ENCODE measurements around the gene MAP2K2.
A peak's percentile ranks its signal among the peaks of the same experiment; 100 is the strongest.
"Not testable (repeated sequence)": the region's sequence is repeated elsewhere in the genome, so short reads cannot be mapped to it uniquely, and the experiment has no call there.

MAP2K2 gene

DNA sequence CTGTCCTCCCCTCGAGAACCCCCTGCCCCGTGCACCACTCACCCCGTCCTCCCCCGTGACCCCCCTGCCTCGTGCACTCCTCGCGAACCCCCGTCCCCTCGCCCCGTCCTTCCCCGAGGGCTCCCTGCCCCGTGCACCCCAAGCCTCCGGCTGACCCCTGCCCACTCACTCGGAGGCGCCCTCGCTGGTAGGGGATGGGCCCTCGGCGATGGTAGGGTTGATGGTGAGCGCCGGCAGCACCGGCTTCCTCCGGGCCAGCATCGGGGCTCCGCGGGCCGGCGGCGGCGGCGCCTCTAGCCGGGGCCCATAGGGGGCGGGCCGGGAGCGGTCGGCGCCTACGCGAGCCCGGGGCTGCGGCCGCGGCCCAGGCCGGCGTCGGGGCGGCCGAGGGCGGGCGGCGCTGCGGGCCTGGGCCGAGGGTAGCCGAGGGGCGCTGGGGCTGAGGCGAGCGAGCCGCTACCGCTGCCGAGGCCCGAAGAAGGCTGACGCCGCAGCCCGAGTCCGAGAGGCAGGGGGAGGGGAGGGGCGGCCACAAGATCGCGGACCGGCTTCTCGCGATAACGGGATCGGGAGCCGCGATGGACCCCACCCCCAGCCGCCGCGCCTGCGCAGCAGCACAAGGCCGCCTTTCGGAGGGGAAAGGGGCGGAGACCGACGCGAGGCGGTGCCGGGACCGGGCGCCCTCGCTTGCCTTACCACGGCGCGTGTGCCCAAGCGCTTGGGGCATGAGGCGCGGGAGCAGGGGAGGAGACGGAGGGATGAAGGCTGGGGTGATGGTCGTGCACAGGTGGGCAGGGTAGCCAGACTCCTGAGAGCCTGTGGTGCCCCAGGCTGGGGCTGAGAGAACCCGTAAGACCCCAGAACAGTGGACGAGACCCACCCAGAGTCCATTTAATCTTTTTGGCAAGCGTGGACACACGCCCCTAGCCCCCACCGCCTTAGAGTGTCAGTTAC, at the start of gene MAP2K2:
MAP2K2 (minus strand) TSS at position 508 of the 954 bp plus-strand sequence; CDS start at position 261, 247 bp downstream.
- Histone ChIP-seq H3K9ac (ENCODE audit: low read length in 5 of 5) (peak within 1 kb of the TSS; percentile 93 to 98 (median 93)), H3K36me3 (ENCODE audit: control insufficient read depth in 5 of 5, insufficient read depth in 5 of 5, low read length in 5 of 5) (peaks cover 0 to 8% (median 5%) of the 10 kb centered on the region in 5 donors), H3K27me3 (ENCODE audit: control insufficient read depth in 5 of 5, insufficient read depth in 4 of 5, low read length in 5 of 5) (no peaks in the 10 kb centered on the region), H3K9me3 (ENCODE audit: control insufficient read depth in 5 of 5, low read length in 5 of 5) (no peaks in the 10 kb centered on the region), H3K27ac (ENCODE audit: low read depth, low read length) (peak within 1 kb of the TSS; percentile 57), H3K4me1 (ENCODE audit: control insufficient read depth in 5 of 5, insufficient read depth in 5 of 5, low read length in 5 of 5) (peaks cover 8 to 32% (median 27%) of the 10 kb centered on the region in 5 donors), H3K4me3 (ENCODE audit: low read depth in 1 of 5, low read length in 5 of 5) (peak within 1 kb of the TSS; percentile 71 to 82 (median 71))

- peaks cover 0 to 24% (median 18%) of the 10 kb centered on the region in 5 donors for H3K36me3 ChIP-seq (ENCODE audit: control insufficient read depth in 5 of 5, insufficient read depth in 5 of 5, low read length in 5 of 5)
- H3K9me3 ChIP-seq (ENCODE audit: control insufficient read depth in 5 of 5, low read length in 5 of 5) = no peaks in the 10 kb centered on the region
- no peak overlapping the region for H3K27ac ChIP-seq (ENCODE audit: low read depth, low read length)
- H3K9ac ChIP-seq (ENCODE audit: low read length in 5 of 5) = no peak overlapping the region
- H3K4me3 ChIP-seq (ENCODE audit: low read depth in 1 of 5, low read length in 5 of 5) = no peak overlapping the region
- H3K4me1 ChIP-seq (ENCODE audit: control insufficient read depth in 5 of 5, insufficient read depth in 5 of 5, low read length in 5 of 5) = peaks cover 0 to 7% (median 5%) of the 10 kb centered on the region in 5 donors
- H3K27me3 ChIP-seq (ENCODE audit: control insufficient read depth in 5 of 5, insufficient read depth in 4 of 5, low read length in 5 of 5) = peaks cover 3 to 17% (median 11%) of the 10 kb centered on the region in 5 donors
These were observed 49.0 kb upstream of the MAP2K2 start for GRCh38 chr19:4172861-4173473.

- no peak overlapping the region for H3K9ac ChIP-seq (ENCODE audit: low read length in 5 of 5)
- no peaks in the 10 kb centered on the region for H3K9me3 ChIP-seq (ENCODE audit: control insufficient read depth in 5 of 5, low read length in 5 of 5)
- H3K4me3 ChIP-seq (ENCODE audit: low read depth in 1 of 5, low read length in 5 of 5) = no peak overlapping the region
- H3K36me3 ChIP-seq (ENCODE audit: control insufficient read depth in 5 of 5, insufficient read depth in 5 of 5, low read length in 5 of 5) = peaks cover 0 to 19% (median 14%) of the 10 kb centered on the region in 5 donors
- H3K27me3 ChIP-seq (ENCODE audit: control insufficient read depth in 5 of 5, insufficient read depth in 4 of 5, low read length in 5 of 5) = peaks cover 3 to 18% (median 12%) of the 10 kb centered on the region in 5 donors
- H3K4me1 ChIP-seq (ENCODE audit: control insufficient read depth in 5 of 5, insufficient read depth in 5 of 5, low read length in 5 of 5) = peaks cover 0 to 7% (median 5%) of the 10 kb centered on the region in 5 donors
- no peak overlapping the region for H3K27ac ChIP-seq (ENCODE audit: low read depth, low read length)
These were observed 47.8 kb upstream of the MAP2K2 start for GRCh38 chr19:4171676-4172075.

DNA sequence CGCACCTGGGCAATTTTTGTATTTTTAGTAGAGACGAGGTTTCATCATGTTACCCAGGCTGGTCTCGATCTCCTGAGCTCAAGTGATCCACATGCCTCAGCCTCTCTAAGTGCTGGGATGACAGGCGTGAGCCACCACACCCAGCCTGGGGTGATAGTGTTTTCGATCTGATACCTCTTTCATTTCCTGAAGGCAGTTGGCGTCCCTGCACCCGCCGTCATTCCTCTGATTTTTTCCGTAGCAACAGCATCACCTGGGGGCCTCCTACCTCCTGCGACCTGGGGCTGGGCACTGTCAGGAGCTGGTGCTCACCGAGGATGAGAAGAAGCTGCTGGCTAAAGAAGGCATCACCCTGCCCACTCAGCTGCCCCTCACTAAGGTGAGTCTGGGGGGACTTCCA, 40.3 kb upstream of the MAP2K2 start:
- Histone ChIP-seq H3K9me3 (ENCODE audit: control insufficient read depth in 5 of 5, low read length in 5 of 5) (no peaks in the 10 kb centered on the region), H3K27ac (ENCODE audit: low read depth, low read length) (no peak overlapping the region), H3K36me3 (ENCODE audit: control insufficient read depth in 5 of 5, insufficient read depth in 5 of 5, low read length in 5 of 5) (no peaks in the 10 kb centered on the region), H3K27me3 (ENCODE audit: control insufficient read depth in 5 of 5, insufficient read depth in 4 of 5, low read length in 5 of 5) (peaks cover 0 to 13% (median 5%) of the 10 kb centered on the region in 5 donors), H3K4me1 (ENCODE audit: control insufficient read depth in 5 of 5, insufficient read depth in 5 of 5, low read length in 5 of 5) (no peaks in the 10 kb centered on the region), H3K4me3 (ENCODE audit: low read depth in 1 of 5, low read length in 5 of 5) (no peak overlapping the region), H3K9ac (ENCODE audit: low read length in 5 of 5) (no peak overlapping the region)

GRCh38 chr19:4161415-4162077, 37.6 kb upstream of the MAP2K2 start:
- no peak overlapping the region for H3K4me3 ChIP-seq (ENCODE audit: low read depth in 1 of 5, low read length in 5 of 5)
- H3K36me3 ChIP-seq (ENCODE audit: control insufficient read depth in 5 of 5, insufficient read depth in 5 of 5, low read length in 5 of 5) = no peaks in the 10 kb centered on the region
- H3K9me3 ChIP-seq (ENCODE audit: control insufficient read depth in 5 of 5, low read length in 5 of 5) = no peaks in the 10 kb centered on the region
- no peaks in the 10 kb centered on the region for H3K4me1 ChIP-seq (ENCODE audit: control insufficient read depth in 5 of 5, insufficient read depth in 5 of 5, low read length in 5 of 5)
- H3K9ac ChIP-seq (ENCODE audit: low read length in 5 of 5) = no peak overlapping the region
- H3K27ac ChIP-seq (ENCODE audit: low read depth, low read length) = no peak overlapping the region
- peaks cover 0 to 13% (median 8%) of the 10 kb centered on the region in 5 donors for H3K27me3 ChIP-seq (ENCODE audit: control insufficient read depth in 5 of 5, insufficient read depth in 4 of 5, low read length in 5 of 5)

DNA sequence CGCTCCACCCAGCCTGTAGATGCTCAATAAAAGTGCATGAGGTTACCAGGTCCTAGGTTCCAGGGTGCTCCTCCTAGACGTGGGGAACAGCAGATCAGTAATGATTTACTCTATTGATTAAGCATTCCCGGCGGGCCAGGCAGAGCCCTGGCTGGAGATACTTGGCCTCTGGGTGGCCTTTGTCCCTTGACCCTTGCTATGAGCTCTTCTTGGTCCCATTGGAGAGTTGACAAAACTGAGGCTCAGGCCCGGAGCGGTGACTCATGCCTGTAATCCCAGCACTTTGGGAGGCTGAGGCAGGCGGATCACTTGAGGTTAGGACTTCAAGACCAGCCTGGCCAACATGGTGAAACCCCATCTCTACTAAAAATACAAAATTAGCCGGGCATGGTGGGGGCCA, 34.0 kb upstream of the MAP2K2 start:
- peaks cover 1 to 18% (median 8%) of the 10 kb centered on the region in 5 donors for H3K27me3 ChIP-seq (ENCODE audit: control insufficient read depth in 5 of 5, insufficient read depth in 4 of 5, low read length in 5 of 5)
- not testable (repeated sequence) for H3K36me3 ChIP-seq (ENCODE audit: control insufficient read depth in 5 of 5, insufficient read depth in 5 of 5, low read length in 5 of 5)

GRCh38 chr19:4157164-4157563, 33.2 kb upstream of the MAP2K2 start:
- H3K4me3 ChIP-seq (ENCODE audit: low read depth in 1 of 5, low read length in 5 of 5) = no peak overlapping the region
- peaks cover 5 to 18% (median 12%) of the 10 kb centered on the region in 5 donors for H3K27me3 ChIP-seq (ENCODE audit: control insufficient read depth in 5 of 5, insufficient read depth in 4 of 5, low read length in 5 of 5)
- no peak overlapping the region for H3K27ac ChIP-seq (ENCODE audit: low read depth, low read length)
- no peaks in the 10 kb centered on the region for H3K36me3 ChIP-seq (ENCODE audit: control insufficient read depth in 5 of 5, insufficient read depth in 5 of 5, low read length in 5 of 5)
- no peaks in the 10 kb centered on the region for H3K4me1 ChIP-seq (ENCODE audit: control insufficient read depth in 5 of 5, insufficient read depth in 5 of 5, low read length in 5 of 5)
- H3K9ac ChIP-seq (ENCODE audit: low read length in 5 of 5) = no peak overlapping the region
- no peaks in the 10 kb centered on the region for H3K9me3 ChIP-seq (ENCODE audit: control insufficient read depth in 5 of 5, low read length in 5 of 5)

More for the DNA sequence above, 34.0 kb upstream of the MAP2K2 start:
- H3K4me3 ChIP-seq (ENCODE audit: low read depth in 1 of 5, low read length in 5 of 5); H3K9ac ChIP-seq (ENCODE audit: low read length in 5 of 5); H3K4me1 ChIP-seq (ENCODE audit: control insufficient read depth in 5 of 5, insufficient read depth in 5 of 5, low read length in 5 of 5); H3K27ac ChIP-seq (ENCODE audit: low read depth, low read length); H3K9me3 ChIP-seq (ENCODE audit: control insufficient read depth in 5 of 5, low read length in 5 of 5): not testable (repeated sequence)

DNA sequence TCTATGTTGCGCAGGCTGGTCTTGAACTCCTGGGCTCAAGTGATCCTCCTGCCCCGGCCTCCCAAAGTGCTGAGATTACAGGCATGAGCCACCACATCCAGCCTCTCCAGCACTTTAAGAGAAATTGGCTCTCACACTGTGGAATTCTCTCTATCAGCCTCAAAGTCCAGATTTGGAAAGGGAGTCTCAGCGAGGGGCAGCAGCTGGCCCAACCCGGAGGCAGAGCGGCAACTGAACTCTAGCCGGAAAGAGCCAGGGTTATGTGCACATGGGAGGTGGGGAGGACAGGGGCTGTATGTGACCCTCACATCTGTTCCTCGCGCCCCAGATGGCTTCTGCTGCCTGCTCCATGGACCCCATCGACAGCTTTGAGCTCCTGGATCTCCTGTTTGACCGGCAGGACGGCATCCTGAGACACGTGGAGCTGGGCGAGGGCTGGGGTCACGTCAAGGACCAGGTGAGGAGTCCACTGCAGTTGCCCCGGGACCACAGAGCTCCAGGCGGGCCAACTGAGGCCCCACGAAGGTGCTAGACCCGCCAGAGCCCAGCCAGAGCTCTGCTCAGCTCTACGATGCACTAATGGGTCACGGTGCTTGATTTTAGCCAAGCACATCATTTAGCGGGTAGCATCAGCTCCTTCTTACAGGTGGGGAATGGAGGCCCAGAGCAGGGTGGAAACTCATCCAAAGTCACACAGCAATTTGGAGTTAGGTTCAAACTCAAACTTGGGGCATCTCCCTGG, 30.8 kb upstream of the MAP2K2 start:
- Histone ChIP-seq H3K27ac (ENCODE audit: low read depth, low read length) (no peak overlapping the region), H3K27me3 (ENCODE audit: control insufficient read depth in 5 of 5, insufficient read depth in 4 of 5, low read length in 5 of 5) (peaks cover 9 to 20% (median 16%) of the 10 kb centered on the region in 5 donors), H3K4me1 (ENCODE audit: control insufficient read depth in 5 of 5, insufficient read depth in 5 of 5, low read length in 5 of 5) (no peaks in the 10 kb centered on the region), H3K36me3 (ENCODE audit: control insufficient read depth in 5 of 5, insufficient read depth in 5 of 5, low read length in 5 of 5) (no peaks in the 10 kb centered on the region), H3K9ac (ENCODE audit: low read length in 5 of 5) (no peak overlapping the region), H3K4me3 (ENCODE audit: low read depth in 1 of 5, low read length in 5 of 5) (no peak overlapping the region), H3K9me3 (ENCODE audit: control insufficient read depth in 5 of 5, low read length in 5 of 5) (no peaks in the 10 kb centered on the region)

DNA sequence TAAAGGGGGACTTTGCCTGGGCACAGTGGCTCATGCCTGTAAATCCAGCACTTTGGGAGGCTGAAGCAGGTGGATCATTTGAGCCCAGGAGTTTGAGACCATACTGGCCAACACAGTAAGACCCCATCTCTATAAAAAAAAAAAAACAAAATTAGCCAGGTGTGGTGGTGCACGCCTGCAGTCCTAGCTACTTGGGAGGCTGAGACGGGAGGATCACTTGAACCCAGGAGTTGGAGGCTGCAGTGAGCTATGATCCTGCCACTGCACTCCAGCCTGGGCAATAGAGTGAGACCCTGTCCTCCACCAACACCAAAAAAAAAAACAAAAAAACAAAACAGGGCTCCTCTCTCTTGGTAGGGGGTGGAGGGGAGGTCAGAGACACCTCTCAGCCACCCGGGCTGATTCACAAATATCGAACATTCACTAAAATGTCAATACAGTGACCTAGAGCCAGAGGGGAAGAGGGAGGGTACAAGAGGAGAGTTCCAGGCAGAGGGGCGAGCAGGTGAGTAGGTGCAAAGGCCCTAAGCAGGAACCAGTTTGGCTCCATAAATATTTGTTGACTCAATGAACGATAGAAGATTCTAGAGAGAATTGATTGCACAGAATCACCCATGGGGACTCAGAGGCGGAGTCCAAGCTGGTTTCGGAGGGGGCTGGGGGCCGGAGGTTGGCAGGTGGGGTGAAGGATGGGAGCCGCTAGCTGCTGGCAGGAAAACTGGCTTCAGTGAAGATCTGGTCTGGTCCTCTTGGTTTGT, 28.5 kb upstream of the MAP2K2 start:
- H3K27ac ChIP-seq (ENCODE audit: low read depth, low read length) = no peak overlapping the region
- H3K9ac ChIP-seq (ENCODE audit: low read length in 5 of 5) = no peak overlapping the region
- H3K4me3 ChIP-seq (ENCODE audit: low read depth in 1 of 5, low read length in 5 of 5) = no peak overlapping the region
- no peaks in the 10 kb centered on the region for H3K36me3 ChIP-seq (ENCODE audit: control insufficient read depth in 5 of 5, insufficient read depth in 5 of 5, low read length in 5 of 5)
- peaks cover 10 to 20% (median 18%) of the 10 kb centered on the region in 5 donors for H3K27me3 ChIP-seq (ENCODE audit: control insufficient read depth in 5 of 5, insufficient read depth in 4 of 5, low read length in 5 of 5)
- H3K9me3 ChIP-seq (ENCODE audit: control insufficient read depth in 5 of 5, low read length in 5 of 5) = no peaks in the 10 kb centered on the region
- no peaks in the 10 kb centered on the region for H3K4me1 ChIP-seq (ENCODE audit: control insufficient read depth in 5 of 5, insufficient read depth in 5 of 5, low read length in 5 of 5)
